ENCODE results near the gene GJA4.
"Not testable (repeated sequence)": the region's sequence is repeated elsewhere in the genome, so short reads cannot be mapped to it uniquely, and the experiment has no call there.

Gene GJA4

GRCh38 chr1:34794001-34794789, 1.4 kb downstream of the GJA4 start:
- no peak for DNase-seq

GRCh38 chr1:34794790-34795180, 2.0 kb downstream of the GJA4 start:
- no peak for DNase-seq

DNA sequence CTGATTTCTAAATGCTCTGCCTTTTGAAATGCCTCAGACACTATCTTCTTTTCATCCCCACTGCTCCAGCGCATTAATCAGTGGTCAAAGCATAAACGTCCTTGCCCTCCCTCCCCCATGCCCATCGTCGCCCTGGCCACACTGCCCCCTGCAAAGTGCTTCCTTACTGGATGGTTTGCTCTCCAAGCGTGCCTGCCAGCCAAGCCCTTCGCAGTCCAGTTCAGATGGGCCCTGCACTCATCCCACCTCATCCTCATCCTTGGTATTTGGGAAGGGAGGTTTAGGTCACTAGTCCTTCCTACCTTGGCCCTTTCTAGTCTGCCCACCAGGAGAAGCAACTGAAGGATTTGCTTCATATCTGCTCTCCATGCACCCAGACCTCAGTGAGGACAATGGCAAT, 3.1 kb downstream of the GJA4 start:
- DNase-seq, result no peak

DNA sequence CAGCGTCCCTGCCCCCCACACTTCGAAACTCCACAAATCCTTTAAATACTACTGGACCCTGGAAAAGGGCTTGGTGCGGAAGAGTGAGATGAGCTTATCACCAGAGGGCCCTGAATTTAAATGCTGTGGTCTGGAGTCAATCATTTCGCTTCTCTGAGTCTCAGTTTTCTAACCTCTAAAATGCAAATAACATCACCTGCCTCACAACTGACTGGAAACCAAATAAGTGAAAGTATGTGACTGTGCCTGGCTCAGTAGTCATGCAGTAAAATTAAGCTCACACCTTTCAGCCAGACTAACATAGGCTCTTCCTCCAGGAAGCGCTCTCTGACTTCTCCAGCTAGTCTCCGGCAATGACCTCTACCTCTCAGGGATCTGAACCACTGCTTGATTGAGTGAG, 4.2 kb downstream of the GJA4 start:
- DNase-seq, result no peak

- no peak for DNase-seq
These were observed 7.4 kb downstream of the GJA4 start for GRCh38 chr1:34800214-34800613.

DNA sequence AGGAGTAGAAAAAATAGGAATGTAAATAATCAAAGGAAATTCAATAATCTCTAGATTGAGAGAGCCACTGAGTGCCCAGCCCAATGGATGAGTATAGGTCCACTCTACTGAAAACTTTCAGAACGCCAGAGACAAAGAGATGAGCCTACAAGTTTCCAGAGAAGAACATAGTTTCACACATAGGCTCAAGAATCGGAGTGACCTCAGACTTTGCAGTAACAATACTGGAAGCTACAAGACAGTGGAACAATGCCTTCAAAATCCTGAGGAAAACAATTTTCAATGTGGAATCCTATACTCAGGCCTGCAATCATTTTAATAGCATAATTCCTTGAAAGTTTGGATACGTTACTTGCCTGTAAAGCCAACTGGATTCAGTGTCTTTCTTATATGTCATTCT, 11.0 kb downstream of the GJA4 start:
- no peak for DNase-seq

GRCh38 chr1:34806396-34806795, 13.6 kb downstream of the GJA4 start:
- no peak for DNase-seq

- DNase-seq, result no peak
These were observed 15.4 kb downstream of the GJA4 start for GRCh38 chr1:34808051-34808810.

GRCh38 chr1:34810781-34811180, 18.0 kb downstream of the GJA4 start:
- not testable (repeated sequence) for DNase-seq

DNA sequence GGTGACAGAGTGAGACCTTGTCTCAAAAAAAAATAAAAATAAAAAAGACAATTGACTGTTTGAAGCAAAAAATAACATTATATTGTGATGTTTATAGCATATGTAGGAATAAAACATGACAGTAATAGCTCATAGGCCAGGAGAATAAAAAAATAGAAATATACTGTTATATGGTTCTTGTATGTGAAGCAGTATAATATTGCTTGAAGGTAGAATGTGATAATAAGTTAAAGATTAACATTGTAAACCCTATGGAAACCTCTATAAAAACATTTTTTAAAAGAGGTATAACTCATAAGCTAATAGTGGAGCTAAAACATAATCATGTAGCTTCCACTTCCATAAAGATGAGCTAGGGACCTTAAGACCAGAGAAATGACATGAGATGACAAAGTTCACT, 23.5 kb downstream of the GJA4 start:
- no peak for DNase-seq

- no peak for DNase-seq
These were observed 24.0 kb downstream of the GJA4 start for GRCh38 chr1:34816778-34817177.

GRCh38 chr1:34818862-34819261, 26.1 kb downstream of the GJA4 start:
- DNase-seq, result not testable (repeated sequence)

GRCh38 chr1:34822202-34822601, 29.4 kb downstream of the GJA4 start:
- DNase-seq, result no peak

- no peak for DNase-seq
These were observed 32.1 kb downstream of the GJA4 start for GRCh38 chr1:34824817-34825454.

- DNase-seq, result no peak
These were observed 32.8 kb downstream of the GJA4 start for GRCh38 chr1:34825455-34826091.

- DNase-seq, result no peak
These were observed 34.6 kb downstream of the GJA4 start for GRCh38 chr1:34827341-34827941.

- DNase-seq, result no peak
These were observed 35.8 kb downstream of the GJA4 start for GRCh38 chr1:34828611-34829010.

DNA sequence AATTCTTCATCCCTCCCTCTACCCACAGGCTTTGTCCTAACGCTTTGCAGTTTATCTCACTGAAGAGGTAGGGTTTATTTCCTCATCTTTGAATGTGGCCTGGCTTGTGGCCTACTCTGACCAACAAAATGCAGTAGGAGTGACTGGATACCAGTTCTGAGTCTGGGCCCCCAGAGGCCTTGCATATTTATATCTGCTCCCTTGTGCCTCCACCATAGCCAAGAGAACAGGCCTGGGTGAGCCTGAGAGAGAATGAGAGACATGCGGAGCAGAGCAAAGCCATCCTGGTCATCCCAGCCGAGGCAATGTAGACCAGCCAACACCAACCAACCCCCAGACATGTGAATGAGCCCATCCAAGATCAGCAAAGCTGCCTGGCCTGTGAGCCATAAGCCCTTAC, 36.5 kb downstream of the GJA4 start:
- DNase-seq, result no peak

GRCh38 chr1:34831721-34832246, 39.0 kb downstream of the GJA4 start:
- no peak for DNase-seq

GRCh38 chr1:34833711-34834110, 40.9 kb downstream of the GJA4 start:
- no peak for DNase-seq

DNA sequence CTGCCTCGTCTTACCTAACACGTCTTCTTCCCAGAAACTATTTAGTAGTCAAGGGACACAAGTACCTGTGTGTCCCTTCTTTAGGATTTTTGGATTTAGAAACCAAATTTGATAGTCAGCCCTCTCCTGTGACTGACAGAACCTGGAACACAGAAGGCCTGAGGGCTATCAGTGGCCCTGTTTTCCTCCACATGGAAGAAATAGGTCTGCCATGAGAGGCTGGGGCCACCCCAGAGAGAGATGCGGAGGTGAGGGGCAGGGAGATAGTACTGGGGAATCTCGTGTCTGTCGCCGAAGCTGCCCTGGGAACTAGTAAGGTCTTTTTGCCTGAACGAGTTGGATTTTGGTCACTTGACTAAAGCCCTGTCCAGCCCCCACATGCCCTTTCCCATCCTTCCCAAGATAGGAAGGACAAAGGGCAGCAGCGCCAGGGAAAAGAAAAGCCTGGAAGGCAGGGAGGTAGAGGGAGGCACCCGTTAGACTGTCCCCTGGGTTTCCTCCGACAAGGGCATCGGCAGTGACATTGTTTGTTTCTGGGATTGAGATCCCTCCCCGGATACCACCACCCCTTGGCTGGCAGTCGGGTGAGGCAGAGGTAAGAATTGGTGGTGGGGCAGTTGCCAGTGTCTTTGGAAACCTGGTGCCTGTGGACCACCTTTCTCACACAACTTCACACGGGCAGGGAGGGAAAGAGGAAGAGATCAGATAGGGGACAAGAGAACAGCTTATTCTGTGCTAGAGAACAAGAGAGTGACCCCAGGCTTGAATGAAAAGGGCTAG, 46.9 kb downstream of the GJA4 start:
- no peak for DNase-seq

GRCh38 chr1:34840426-34840825, 47.6 kb downstream of the GJA4 start:
- DNase-seq, result no peak

Measured in CD4-positive, alpha-beta T cell treated with Interleukin-10 for 1 hour (primary cell).